ENCODE results near the gene PIEZO2.

- no peak for TF ChIP-seq ZNF175 (tag by site-specific recombination; IDR thresholded peaks at IDR 0.05)
- TF ChIP-seq RBAK (tag by site-specific recombination; IDR thresholded peaks at IDR 0.05), result no peak
- no peak for TF ChIP-seq ZNF302 (tag by site-specific recombination; IDR thresholded peaks at IDR 0.05; ENCODE audit: low read depth)
- TF ChIP-seq ZNF529 (tag by site-specific recombination; IDR thresholded peaks at IDR 0.05; ENCODE audit: insufficient replicate concordance), result no peak
Observed at GRCh38 chr18:11119959-11120587, 29.3 kb downstream of the PIEZO2 start.
